CD8-positive, alpha-beta memory T cell (primary cell): ENCODE data around the gene PPT2. TPM values are rescaled to one million over a fixed set of nuclear protein-coding genes. Genes with fewer than 3 reads are reported as not detected.

Experiments
- CTCF ChIA-PET: fragments of 350-600 bp; sonication (Branson Sonifier 250); formaldehyde crosslinking; loops from one replicate; lab custom pipeline; 2021; ENCODE audit warnings: antibody characterized with exemption; lab: Charles Lee
- POLR2A ChIA-PET: fragments of 350-600 bp; sonication (Branson Sonifier 250); formaldehyde crosslinking; loops from one replicate; lab custom pipeline; 2021; ENCODE audit warnings: antibody characterized with exemption; lab: Charles Lee
- DNase-seq, 5 donors: peaks; one replicate each; pipeline versions ENCODE4 v3.0.0 to v3.0.0-alpha.2; 2020 to 2022; ENCODE audit warnings: mixed read lengths in 1 of 5
- H3K27ac ChIP-seq: one replicate; pipeline ENCODE4 v1.7.0; 2013; ENCODE audit warnings: low read depth, mild to moderate bottlenecking, low read length, moderate library complexity
- H3K27me3 ChIP-seq: 2 replicates; pipeline ENCODE4 v1.7.0; 2013; ENCODE audit warnings: low read length, mild to moderate bottlenecking; ENCODE audit not compliant: insufficient read depth, poor library complexity, severe bottlenecking
- H3K36me3 ChIP-seq: 2 replicates; pipeline ENCODE4 v1.7.0; 2013; ENCODE audit warnings: mild to moderate bottlenecking, low read length, moderate library complexity; ENCODE audit not compliant: insufficient read depth
- H3K4me1 ChIP-seq: 2 replicates; pipeline ENCODE4 v1.7.0; 2013; ENCODE audit warnings: mild to moderate bottlenecking, low read length, moderate library complexity; ENCODE audit not compliant: insufficient read depth
- H3K4me3 ChIP-seq: 2 replicates; pipeline ENCODE4 v1.7.0; 2013; ENCODE audit warnings: mild to moderate bottlenecking, low read length
- H3K9me3 ChIP-seq: 2 replicates; pipeline ENCODE4 v1.7.0; 2013; ENCODE audit warnings: mild to moderate bottlenecking, low read length
- H3K27ac Mint-ChIP-seq, 8 donors: one replicate each; pipeline ENCODE4 v1.8.0; 2020 to 2021; ENCODE audit warnings: mixed read lengths in 8 of 8, mild to moderate bottlenecking in 6 of 8, inconsistent platforms in 3 of 8, moderate library complexity in 3 of 8
- H3K27me3 Mint-ChIP-seq, 2 donors: one replicate each; pipeline ENCODE4 v1.8.0; 2020 to 2021; ENCODE audit warnings: mixed read lengths in 2 of 2, mild to moderate bottlenecking in 1 of 2, moderate library complexity in 1 of 2
- H3K36me3 Mint-ChIP-seq, 3 donors: one replicate each; pipeline ENCODE4 v1.8.0; 2020 to 2021; ENCODE audit warnings: mixed read lengths in 3 of 3, inconsistent platforms in 1 of 3, mild to moderate bottlenecking in 1 of 3
- H3K4me1 Mint-ChIP-seq, 3 donors: one replicate each; pipeline ENCODE4 v1.8.0; 2020 to 2021; ENCODE audit warnings: mixed read lengths in 3 of 3, inconsistent platforms in 1 of 3, mild to moderate bottlenecking in 1 of 3
- H3K4me3 Mint-ChIP-seq, 7 donors: one replicate each; pipeline ENCODE4 v1.8.0; 2020 to 2021; ENCODE audit warnings: mixed read lengths in 7 of 7, mild to moderate bottlenecking in 6 of 7, moderate library complexity in 4 of 7, inconsistent platforms in 2 of 7
- H3K9me3 Mint-ChIP-seq, 5 donors: one replicate each; pipeline ENCODE4 v1.8.0; 2020 to 2022; ENCODE audit warnings: mixed read lengths in 5 of 5, mild to moderate bottlenecking in 3 of 5, moderate library complexity in 2 of 5, inconsistent platforms in 1 of 5
- polyA plus RNA-seq: library from polyadenylated mRNA; unstranded; fragments of 300-500 nt; fragmentation: Illumina TruSeq; gene quantifications from one replicate; pipeline ENCODE4 v1.2.3, GENCODE V29; 2021
- total RNA-seq, 2 experiments: library from RNA; stranded (reverse); gene quantifications; one replicate each; pipeline ENCODE4 v1.2.3, GENCODE V29; 2021

PPT2 gene
- total and polyA plus RNA-seq, 3 experiments from 2014 or later, result 10.0 to 19.0 (median 18.8) TPM

DNA sequence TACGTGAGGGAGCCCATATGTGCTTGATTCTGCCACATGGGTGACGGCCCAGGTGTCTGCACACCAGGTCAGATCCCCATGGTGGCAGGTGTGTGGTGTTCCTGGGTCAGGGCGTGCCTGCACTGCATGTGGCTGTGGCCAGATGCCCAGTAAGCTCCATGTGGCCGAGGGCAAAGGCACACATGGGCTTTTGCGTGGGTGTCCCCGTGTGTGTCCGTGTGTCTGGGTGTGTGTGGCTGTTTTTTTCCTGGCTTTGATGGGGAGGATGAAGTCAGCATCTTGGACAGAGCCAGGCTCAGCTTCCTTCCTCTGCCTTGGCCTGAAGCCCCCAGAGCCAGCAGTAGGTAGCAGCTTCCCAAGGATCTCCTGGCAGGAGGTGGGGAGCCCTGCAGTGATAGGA is 43.3 kb upstream of the PPT2 start:
- DNase-seq, result no peak
- Histone ChIP-seq H3K27me3 (peaks cover 3% of the 10 kb centered on the region), H3K4me1 (peaks cover 14% of the 10 kb centered on the region), H3K36me3 (peaks cover under 1% of the 10 kb centered on the region), H3K27ac (no peak overlapping the region), H3K4me3 (no peak overlapping the region), H3K9me3 (no peaks in the 10 kb centered on the region)
- CTCF ChIA-PET, result no interaction called here
- Mint-ChIP-seq H3K4me3 (peak overlapping the region in 1 of 7 donors; percentile 54), H3K27me3 (peaks cover 9 to 26% of the 10 kb centered on the region in 2 donors), H3K4me1 (peaks cover 17 to 27% (median 18%) of the 10 kb centered on the region in 3 donors), H3K27ac (no peak overlapping the region), H3K9me3 (no peaks in the 10 kb centered on the region), H3K36me3 (peaks cover 0 to 20% (median 4%) of the 10 kb centered on the region in 3 donors)
- POLR2A ChIA-PET, result interaction anchor here (0.9 kb wide), 1 partner anchor 97 kb away, joined by 10 read pairs; no protein-coding TSS in a partner anchor

GRCh38 chr6:32111424-32112066 is 42.4 kb upstream of the PPT2 start:
- CTCF ChIA-PET, result no interaction called here
- no peak overlapping the region for H3K27ac ChIP-seq
- H3K9me3 ChIP-seq, result no peaks in the 10 kb centered on the region
- no peak for DNase-seq
- peaks cover 17 to 27% (median 18%) of the 10 kb centered on the region in 3 donors for H3K4me1 Mint-ChIP-seq
- H3K27me3 ChIP-seq, result no peaks in the 10 kb centered on the region
- POLR2A ChIA-PET, result interaction anchor here (0.9 kb wide), 1 partner anchor 16 kb away, joined by 3 read pairs; the partner anchor contains the start of gene ATF6B
- peaks cover 14% of the 10 kb centered on the region for H3K4me1 ChIP-seq
- no peak overlapping the region for H3K4me3 ChIP-seq
- H3K27ac Mint-ChIP-seq, result peak overlapping the region in 6 of 8 donors; percentile 43 to 70 (median 62)
- peaks cover 0 to 29% (median 4%) of the 10 kb centered on the region in 3 donors for H3K36me3 Mint-ChIP-seq
- peaks cover 9% of the 10 kb centered on the region for H3K36me3 ChIP-seq
- no peak overlapping the region for H3K4me3 Mint-ChIP-seq
- H3K27me3 Mint-ChIP-seq, result peaks cover 5 to 19% of the 10 kb centered on the region in 2 donors
- H3K9me3 Mint-ChIP-seq, result no peaks in the 10 kb centered on the region

GRCh38 chr6:32112431-32112980 is 41.4 kb upstream of the PPT2 start:
- Mint-ChIP-seq H3K27ac (peak overlapping the region in 6 of 8 donors; percentile 6 to 84 (median 30)), H3K4me1 (peaks cover 17 to 25% (median 18%) of the 10 kb centered on the region in 3 donors), H3K4me3 (no peak overlapping the region), H3K27me3 (peaks cover 4 to 9% of the 10 kb centered on the region in 2 donors), H3K9me3 (no peaks in the 10 kb centered on the region), H3K36me3 (peaks cover 0 to 39% (median 4%) of the 10 kb centered on the region in 3 donors)
- H3K9me3 ChIP-seq, result no peaks in the 10 kb centered on the region
- no peak overlapping the region for H3K27ac ChIP-seq
- peaks cover 14% of the 10 kb centered on the region for H3K4me1 ChIP-seq
- no peak overlapping the region for H3K4me3 ChIP-seq
- POLR2A ChIA-PET, result no interaction called here
- H3K27me3 ChIP-seq, result no peaks in the 10 kb centered on the region
- no peak for DNase-seq
- CTCF ChIA-PET, result no interaction called here
- peaks cover 19% of the 10 kb centered on the region for H3K36me3 ChIP-seq

DNA sequence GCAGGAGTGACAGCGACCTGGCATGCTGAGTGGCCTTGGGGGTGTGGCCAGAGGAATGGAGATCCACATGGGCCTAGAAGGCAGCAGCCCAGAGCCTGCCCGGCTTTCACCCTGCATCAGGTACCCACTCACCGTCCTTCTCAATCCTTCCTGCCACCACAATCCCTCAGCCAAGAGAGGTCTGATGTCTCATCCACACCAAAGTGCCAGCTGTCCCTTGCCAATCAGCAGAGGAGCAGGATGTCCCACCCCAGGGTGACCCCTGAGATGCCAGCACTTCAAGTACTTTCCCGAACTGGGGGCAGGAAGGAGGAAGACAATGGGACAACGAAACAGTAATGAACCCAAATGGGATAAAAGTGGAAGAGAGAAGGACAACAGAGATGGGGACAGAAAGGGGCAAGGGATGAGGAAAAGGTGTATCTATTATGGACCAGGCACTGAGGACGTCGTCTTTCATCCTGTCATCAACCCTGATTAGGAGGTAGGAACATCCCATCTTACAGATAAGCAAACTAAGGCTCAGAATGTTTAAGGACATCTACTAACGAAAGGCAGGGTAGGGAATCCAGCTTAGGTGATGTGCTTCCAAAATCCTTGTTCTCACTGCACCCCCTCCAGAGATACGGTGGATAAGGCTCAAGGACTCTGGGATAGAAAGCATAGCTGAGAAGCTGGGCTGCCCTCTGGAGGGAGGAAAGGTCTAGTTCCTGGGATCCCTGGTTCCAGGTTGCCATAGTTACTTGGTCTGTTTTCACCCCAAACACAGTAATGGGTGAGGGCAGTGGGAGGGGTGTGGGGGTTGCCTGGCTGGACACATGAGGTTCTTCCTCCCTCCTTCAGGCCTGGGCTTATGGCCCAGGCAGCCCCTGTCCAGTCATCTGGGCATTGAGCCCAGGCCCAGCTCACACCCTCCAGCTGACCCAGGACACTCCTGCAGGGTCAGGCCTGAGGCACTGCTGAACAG is 40.3 kb upstream of the PPT2 start:
- Mint-ChIP-seq H3K27me3 (peaks cover 2 to 3% of the 10 kb centered on the region in 2 donors), H3K4me1 (peaks cover 7 to 16% (median 10%) of the 10 kb centered on the region in 3 donors), H3K27ac (peak overlapping the region in 6 of 8 donors; percentile 32 to 67 (median 55)), H3K9me3 (no peaks in the 10 kb centered on the region), H3K36me3 (peaks cover 0 to 50% (median 6%) of the 10 kb centered on the region in 3 donors), H3K4me3 (no peak overlapping the region)
- Histone ChIP-seq H3K4me3 (no peak overlapping the region), H3K27ac (no peak overlapping the region), H3K4me1 (peaks cover 10% of the 10 kb centered on the region), H3K36me3 (peaks cover 29% of the 10 kb centered on the region), H3K9me3 (no peaks in the 10 kb centered on the region), H3K27me3 (no peaks in the 10 kb centered on the region)
- no peak for DNase-seq
- ChIA-PET POLR2A (interaction anchor here (1.0 to 1.4 kb wide), 2 partner anchors 14 to 16 kb away, joined by 3 read pairs; partner anchors contain the start of genes ATF6B and FKBPL), CTCF (no interaction called here)

- Histone ChIP-seq H3K4me1 (peaks cover 5% of the 10 kb centered on the region), H3K27me3 (no peaks in the 10 kb centered on the region), H3K36me3 (peaks cover 40% of the 10 kb centered on the region), H3K27ac (no peak overlapping the region), H3K9me3 (no peaks in the 10 kb centered on the region), H3K4me3 (no peak overlapping the region)
- H3K4me1 Mint-ChIP-seq, result peaks cover 6 to 15% (median 10%) of the 10 kb centered on the region in 3 donors
- ChIA-PET POLR2A (interaction anchor here (1.0 to 1.4 kb wide), 2 partner anchors 13 to 15 kb away, joined by 3 read pairs; partner anchors contain the start of genes ATF6B and FKBPL), CTCF (no interaction called here)
- DNase-seq, result no peak
- H3K27me3 Mint-ChIP-seq, result peaks cover 0 to 1% of the 10 kb centered on the region in 2 donors
- H3K4me3 Mint-ChIP-seq, result no peak overlapping the region
- peaks cover 0 to 62% (median 12%) of the 10 kb centered on the region in 3 donors for H3K36me3 Mint-ChIP-seq
- H3K27ac Mint-ChIP-seq, result peak overlapping the region in 4 of 8 donors; percentile 68 to 84 (median 77)
- no peaks in the 10 kb centered on the region for H3K9me3 Mint-ChIP-seq
Observed at GRCh38 chr6:32114796-32115195, 39.1 kb upstream of the PPT2 start.

- ChIA-PET CTCF (no interaction called here), POLR2A (no interaction called here)
- Histone ChIP-seq H3K36me3 (peaks cover 42% of the 10 kb centered on the region), H3K27ac (no peak overlapping the region), H3K27me3 (no peaks in the 10 kb centered on the region), H3K4me3 (no peak overlapping the region), H3K4me1 (peaks cover 5% of the 10 kb centered on the region), H3K9me3 (no peaks in the 10 kb centered on the region)
- peak overlapping the region in 3 of 8 donors; percentile 45 to 84 (median 51) for H3K27ac Mint-ChIP-seq
- no peaks in the 10 kb centered on the region for H3K9me3 Mint-ChIP-seq
- H3K4me1 Mint-ChIP-seq, result peaks cover 6 to 13% (median 10%) of the 10 kb centered on the region in 3 donors
- peak overlapping the region in 1 of 7 donors; percentile 50 for H3K4me3 Mint-ChIP-seq
- H3K27me3 Mint-ChIP-seq, result peaks cover 0 to 1% of the 10 kb centered on the region in 2 donors
- H3K36me3 Mint-ChIP-seq, result peaks cover 0 to 68% (median 12%) of the 10 kb centered on the region in 3 donors
- no peak for DNase-seq
Observed at GRCh38 chr6:32115623-32116022, 38.3 kb upstream of the PPT2 start.

DNA sequence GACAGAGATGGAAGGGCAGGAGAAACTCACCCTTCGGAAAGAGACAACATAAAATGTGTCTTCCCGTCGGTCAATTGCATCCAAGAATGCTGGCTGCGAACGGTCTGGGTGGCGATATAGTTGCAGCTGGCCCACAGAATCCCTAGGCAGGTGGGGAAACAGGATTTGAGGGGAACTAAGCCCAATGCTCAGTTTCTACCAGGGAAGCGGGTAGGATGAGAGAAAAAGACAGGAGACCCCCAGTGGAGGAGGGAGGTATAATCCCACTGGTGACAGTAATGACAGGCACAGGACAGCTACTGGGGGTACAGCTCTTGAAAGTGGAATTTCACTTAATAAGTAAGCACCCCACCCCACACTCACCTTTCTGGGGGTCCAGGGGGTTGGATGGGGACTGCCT is 37.3 kb upstream of the PPT2 start:
- Histone ChIP-seq H3K4me1 (peaks cover 5% of the 10 kb centered on the region), H3K9me3 (no peaks in the 10 kb centered on the region), H3K36me3 (peaks cover 52% of the 10 kb centered on the region), H3K27me3 (no peaks in the 10 kb centered on the region), H3K4me3 (no peak overlapping the region), H3K27ac (no peak overlapping the region)
- Mint-ChIP-seq H3K4me1 (peaks cover 6 to 13% (median 13%) of the 10 kb centered on the region in 3 donors), H3K4me3 (peak overlapping the region in 1 of 7 donors; percentile 20), H3K27me3 (peaks cover 0 to 1% of the 10 kb centered on the region in 2 donors), H3K9me3 (no peaks in the 10 kb centered on the region), H3K27ac (peak overlapping the region in 4 of 8 donors; percentile 21 to 95 (median 41)), H3K36me3 (peaks cover 0 to 76% (median 19%) of the 10 kb centered on the region in 3 donors)
- POLR2A ChIA-PET, result interaction anchor here (1.1 kb wide), 1 partner anchor 73 kb away, joined by 3 read pairs; the partner anchor contains the start of gene PBX2
- CTCF ChIA-PET, result interaction anchor here (1.8 to 2.0 kb wide), 2 partner anchors 38 to 128 kb away, joined by 4 to 9 read pairs; no protein-coding TSS in a partner anchor
- no peak for DNase-seq
